Testis (tissue), 3 donors: Measurements from ENCODE around the gene NTF4. TPM values are rescaled to one million over a fixed set of nuclear protein-coding genes. Genes with fewer than 3 reads are reported as not detected.
"Not testable (repeated sequence)": the region's sequence is repeated elsewhere in the genome, so short reads cannot be mapped to it uniquely, and the experiment has no call there.

Experiments used
- DNase-seq: peaks from one replicate; pipeline ENCODE4 v3.0.0-alpha.2; 2019
- H3K27ac ChIP-seq, 2 donors: fragments of 200-600 bp; sonication (generic); one replicate each; pipeline ENCODE4 v1.5.1; 2019
- H3K27me3 ChIP-seq: fragments of 200-600 bp; sonication (generic); one replicate; pipeline ENCODE4 v1.5.1; 2019
- H3K36me3 ChIP-seq: fragments of 200-600 bp; sonication (generic); one replicate; pipeline ENCODE4 v1.5.1; 2017; ENCODE audit warnings: low read depth; ENCODE audit errors: missing control alignments
- H3K4me1 ChIP-seq: fragments of 200-600 bp; sonication (generic); one replicate; pipeline ENCODE4 v1.5.1; 2019
- H3K4me3 ChIP-seq, 2 donors: fragments of 200-600 bp; sonication (generic); one replicate each; pipeline ENCODE4 v1.5.1; 2017 to 2019
- H3K9me3 ChIP-seq: fragments of 200-600 bp; sonication (generic); one replicate; pipeline ENCODE4 v1.5.1; 2017
- CTCF ChIP-seq, 3 experiments: fragments of 450-650 bp in 2 of 3; fragments of 200-600 bp in 1 of 3; sonication (generic) in 1 of 3; IDR thresholded peaks; one replicate each; pipeline ENCODE4 v1.5.1; 2016 to 2019; ENCODE audit warnings: antibody characterized with exemption in 3 of 3, mild to moderate bottlenecking in 2 of 3, moderate library complexity in 1 of 3
- POLR2A ChIP-seq: fragments of 450-650 bp; IDR thresholded peaks from one replicate; pipeline ENCODE4 v1.6.1; 2017; ENCODE audit warnings: antibody characterized with exemption, mild to moderate bottlenecking, moderate library complexity
- WGBS, 2 donors: methylation state at CpG; one replicate each; pipeline ENCODE4 v1.1.5; 2018; 5-methylcytosine and 5-hydroxymethylcytosine counted together
- intact Hi-C: fragments of 100-400 bp; cut with DNase I; formaldehyde crosslinking; loops from one replicate; pipeline ENCODE4 v1.15.1; 2023; ENCODE audit warnings: low total_unique reads
- polyA plus RNA-seq: library from polyadenylated mRNA; stranded (reverse); fragments of 350-450 nt; fragmentation: Illumina TruSeq; extraction: RNeasy Lipid Tissue Mini Kit (QIAGEN cat#74804); gene quantifications from one replicate; pipeline ENCODE4 v1.2.3, GENCODE V29; 2014; ENCODE audit warnings: low read depth, low replicate concordance; ENCODE audit not compliant: insufficient read depth
- total RNA-seq, 2 donors: library from RNA; depleted of rRNA; stranded (reverse); fragments of >200 nt; gene quantifications; one replicate each; pipeline ENCODE4 v1.2.3, GENCODE V29; 2016

Gene NTF4
- total and polyA plus RNA-seq, 3 donors from 2014 or later: 0.31 to 0.55 (median 0.49) TPM

DNA sequence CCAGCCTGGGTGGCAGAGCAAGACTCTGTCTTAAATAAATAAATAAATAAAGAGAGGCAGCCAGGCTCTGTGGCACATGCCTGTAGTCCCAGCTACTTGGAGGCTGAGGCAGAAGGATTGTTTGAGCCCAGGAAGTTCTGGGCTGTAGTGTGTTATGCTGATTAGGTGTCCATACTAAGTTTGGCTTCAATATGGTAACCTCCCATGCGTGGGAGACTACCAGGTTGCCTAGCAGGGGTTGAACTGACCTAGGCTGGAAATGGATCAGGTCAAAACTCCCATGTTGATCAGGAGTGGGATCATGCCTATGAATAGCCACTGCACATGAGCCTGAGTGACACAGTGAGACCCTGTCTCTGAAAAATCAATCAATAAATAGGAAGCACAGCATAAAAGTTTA is 16.7 kb upstream of the NTF4 start:
- peak overlapping the region; percentile 44 to 69 for H3K27ac ChIP-seq
- peaks cover 25% of the 10 kb centered on the region for H3K4me1 ChIP-seq
- WGBS, 2 donors: 67 to 80% methylated on average over 1 of the region's 1 CpG
- no peak for DNase-seq
- H3K36me3 ChIP-seq: no peaks in the 10 kb centered on the region
- H3K27me3 ChIP-seq: no peaks in the 10 kb centered on the region
- no peak overlapping the region for H3K4me3 ChIP-seq
- TF ChIP-seq CTCF (IDR thresholded peaks at IDR 0.05) (no peak), POLR2A (no peak)
- intact Hi-C loops: no loop called here
- H3K9me3 ChIP-seq: no peaks in the 10 kb centered on the region

GRCh38 chr19:49080392-49080791 is 15.8 kb upstream of the NTF4 start:
- Histone ChIP-seq H3K27ac (peak overlapping the region; percentile 59 to 69), H3K9me3 (no peaks in the 10 kb centered on the region), H3K4me3 (no peak overlapping the region), H3K36me3 (no peaks in the 10 kb centered on the region), H3K27me3 (no peaks in the 10 kb centered on the region), H3K4me1 (peaks cover 22% of the 10 kb centered on the region)
- TF ChIP-seq CTCF (IDR thresholded peaks at IDR 0.05): no peak
- intact Hi-C loops: no loop called here
- peak; percentile 81 for DNase-seq
- 62 to 77% methylated on average over 4 of the region's 4 CpGs for WGBS, 2 donors

GRCh38 chr19:49074869-49075268 is 10.3 kb upstream of the NTF4 start:
- WGBS, 2 donors: 35 to 40% methylated on average over 9 of the region's 9 CpGs
- H3K4me1 ChIP-seq, H3K27ac ChIP-seq, H3K9me3 ChIP-seq, H3K36me3 ChIP-seq, H3K4me3 ChIP-seq, H3K27me3 ChIP-seq: not testable (repeated sequence)
- intact Hi-C loops: loop anchor here (10.0 kb wide), 1 partner anchor 130 kb away; no protein-coding TSS in a partner anchor
- TF ChIP-seq CTCF (IDR thresholded peaks at IDR 0.05): peak; percentile 41 to 69 (median 60)
- peak; percentile 80 for DNase-seq

- Histone ChIP-seq H3K4me3 (no peak overlapping the region), H3K27me3 (no peaks in the 10 kb centered on the region), H3K36me3 (no peaks in the 10 kb centered on the region), H3K4me1 (no peaks in the 10 kb centered on the region), H3K27ac (no peak overlapping the region), H3K9me3 (no peaks in the 10 kb centered on the region)
- intact Hi-C loops: loop anchor here (10.0 kb wide), 1 partner anchor 131 kb away; no protein-coding TSS in a partner anchor
- WGBS, 2 donors: 46 to 58% methylated on average over 19 to 23 of the region's 23 CpGs
- TF ChIP-seq CTCF (IDR thresholded peaks at IDR 0.05) (no peak), POLR2A (no peak)
- DNase-seq: no peak
Observed at GRCh38 chr19:49073514-49074378, 9.1 kb upstream of the NTF4 start.
